NCI-H524 (cell line): ENCODE measurements around the gene FLACC1.
"Not testable (repeated sequence)": the region's sequence is repeated elsewhere in the genome, so short reads cannot be mapped to it uniquely, and the experiment has no call there.

Experiments
- DNase-seq, 2 experiments: peaks; one replicate each; lab custom pipeline; 2025; lab: John Stamatoyannopoulos, UW

Gene FLACC1

GRCh38 chr2:201348758-201349157, 8.4 kb downstream of the FLACC1 start:
- peak in 1 of 2 experiments; percentile 25 for DNase-seq

- no peak for DNase-seq
Observed at GRCh38 chr2:201347138-201347537, 10.0 kb downstream of the FLACC1 start.

- peak in 1 of 2 experiments; percentile 20 for DNase-seq
Observed at GRCh38 chr2:201345625-201346213, 11.4 kb downstream of the FLACC1 start.

- no peak for DNase-seq
Observed at GRCh38 chr2:201344663-201345366, 12.3 kb downstream of the FLACC1 start.

- peak; percentile 38 to 66 for DNase-seq
Observed at GRCh38 chr2:201343559-201343958, 13.6 kb downstream of the FLACC1 start.

GRCh38 chr2:201342923-201343322, 14.2 kb downstream of the FLACC1 start:
- no peak for DNase-seq

GRCh38 chr2:201329409-201329808, 27.7 kb downstream of the FLACC1 start:
- DNase-seq, result no peak

GRCh38 chr2:201327678-201328077, 29.5 kb downstream of the FLACC1 start:
- no peak for DNase-seq

GRCh38 chr2:201322772-201323171, 34.4 kb downstream of the FLACC1 start:
- DNase-seq, result no peak

GRCh38 chr2:201320701-201321100, 36.4 kb downstream of the FLACC1 start:
- no peak for DNase-seq

- DNase-seq, result no peak
Observed at GRCh38 chr2:201320257-201320656, 36.9 kb downstream of the FLACC1 start.

- DNase-seq, result no peak
Observed at GRCh38 chr2:201319511-201319910, 37.6 kb downstream of the FLACC1 start.

- no peak for DNase-seq
Observed at GRCh38 chr2:201313362-201313761, 43.8 kb downstream of the FLACC1 start.

- no peak for DNase-seq
Observed at GRCh38 chr2:201308914-201309313, 48.2 kb downstream of the FLACC1 start.

GRCh38 chr2:201307876-201308275, 49.3 kb downstream of the FLACC1 start:
- no peak for DNase-seq

GRCh38 chr2:201299929-201300328, 57.2 kb downstream of the FLACC1 start:
- DNase-seq, result not testable (repeated sequence)

- no peak for DNase-seq
Observed at GRCh38 chr2:201298462-201299052, 58.6 kb downstream of the FLACC1 start.

GRCh38 chr2:201290457-201291148, 66.5 kb downstream of the FLACC1 start:
- not testable (repeated sequence) for DNase-seq

GRCh38 chr2:201285499-201285898, 71.6 kb downstream of the FLACC1 start:
- DNase-seq, result no peak

- no peak for DNase-seq
Observed at GRCh38 chr2:201280191-201281040, 76.7 kb downstream of the FLACC1 start.

- DNase-seq, result no peak
Observed at GRCh38 chr2:201279079-201279478, 78.1 kb downstream of the FLACC1 start.

- DNase-seq, result no peak
Observed at GRCh38 chr2:201276511-201276910, 80.6 kb downstream of the FLACC1 start.
